ENCODE data around the gene NCKAP5. TPM values are rescaled to one million over a fixed set of nuclear protein-coding genes. Genes with fewer than 3 reads are reported as not detected.

Gene NCKAP5
- total and polyA plus RNA-seq, 11 donors = 0.51 to 10.5 (median 5.2) TPM

- intact Hi-C loops (cut with DNase I) = no loop called here
- Histone ChIP-seq H3K27me3 (no peaks in the 10 kb centered on the region), H3K36me3 (no peaks in the 10 kb centered on the region), H3K4me3 (no peak overlapping the region), H3K27ac (no peak overlapping the region), H3K4me1 (peaks cover 0 to 8% (median 0%) of the 10 kb centered on the region in 12 donors), H3K9me3 (no peaks in the 10 kb centered on the region)
- no peak for ATAC-seq
- WGBS, 4 donors = 0 to 54% (median 27%) methylated on average over 1 of the region's 1 CpG
- TF ChIP-seq POLR2A (IDR thresholded peaks at IDR 0.05) (no peak), CTCF (IDR thresholded peaks at IDR 0.05) (no peak)
- no peak for DNase-seq
Measured at GRCh38 chr2:133511679-133512078, 56.6 kb downstream of the NCKAP5 start.

GRCh38 chr2:133509777-133510176, 58.5 kb downstream of the NCKAP5 start:
- no peak for ATAC-seq
- Histone ChIP-seq H3K4me1 (peaks cover 0 to 16% (median 4%) of the 10 kb centered on the region in 12 donors), H3K27ac (no peak overlapping the region), H3K27me3 (no peaks in the 10 kb centered on the region), H3K9me3 (no peaks in the 10 kb centered on the region), H3K4me3 (no peak overlapping the region), H3K36me3 (no peaks in the 10 kb centered on the region)
- WGBS, 4 donors = 87 to 91% (median 89%) methylated on average over 6 of the region's 6 CpGs
- TF ChIP-seq POLR2A (IDR thresholded peaks at IDR 0.05) (no peak), CTCF (IDR thresholded peaks at IDR 0.05) (no peak)
- intact Hi-C loops (cut with DNase I) = no loop called here
- DNase-seq = no peak

- no peak for ATAC-seq
- Histone ChIP-seq H3K27ac (no peak overlapping the region), H3K36me3 (no peaks in the 10 kb centered on the region), H3K27me3 (no peaks in the 10 kb centered on the region), H3K4me3 (no peak overlapping the region), H3K9me3 (no peaks in the 10 kb centered on the region), H3K4me1 (peaks cover 0 to 26% (median 13%) of the 10 kb centered on the region in 12 donors)
- intact Hi-C loops (cut with DNase I) = no loop called here
- no peak for TF ChIP-seq CTCF (IDR thresholded peaks at IDR 0.05)
- no peak for TF ChIP-seq POLR2A (IDR thresholded peaks at IDR 0.05)
- 77 to 87% (median 83%) methylated on average over 7 of the region's 7 CpGs for WGBS, 4 donors
- no peak for DNase-seq
Measured at GRCh38 chr2:133508546-133509165, 59.6 kb downstream of the NCKAP5 start.

- peak in 2 of 5 donors; percentile 16 to 27 for DNase-seq
- no peaks in the 10 kb centered on the region for H3K27me3 ChIP-seq
- H3K4me3 ChIP-seq = no peak overlapping the region
- peak in 2 of 4 donors; percentile 8 to 16 for ATAC-seq
- intact Hi-C loops (cut with DNase I) = no loop called here
- TF ChIP-seq POLR2A (IDR thresholded peaks at IDR 0.05) = no peak
- TF ChIP-seq CTCF (IDR thresholded peaks at IDR 0.05) = no peak
- H3K9me3 ChIP-seq = no peaks in the 10 kb centered on the region
- WGBS, 4 donors = 54 to 66% (median 59%) methylated on average over 6 of the region's 6 CpGs
- peaks cover 0 to 33% (median 13%) of the 10 kb centered on the region in 12 donors for H3K4me1 ChIP-seq
- no peak overlapping the region for H3K27ac ChIP-seq
- H3K36me3 ChIP-seq = no peaks in the 10 kb centered on the region
Measured at GRCh38 chr2:133506996-133507395, 61.3 kb downstream of the NCKAP5 start.
